Measurements from ENCODE around the gene ELOVL7.
"Not testable (repeated sequence)": the region's sequence is repeated elsewhere in the genome, so short reads cannot be mapped to it uniquely, and the experiment has no call there.

The ELOVL7 gene

GRCh38 chr5:60795424-60795950 is 48.6 kb downstream of the ELOVL7 start:
- DNase-seq (ENCODE audit: low read depth in 3 of 3), result not testable (repeated sequence)

- DNase-seq (ENCODE audit: low read depth in 3 of 3), result no peak
Observed at GRCh38 chr5:60794691-60795090, 49.4 kb downstream of the ELOVL7 start.

- no peak for DNase-seq (ENCODE audit: low read depth in 3 of 3)
Observed at GRCh38 chr5:60792438-60792837, 51.6 kb downstream of the ELOVL7 start.

DNA sequence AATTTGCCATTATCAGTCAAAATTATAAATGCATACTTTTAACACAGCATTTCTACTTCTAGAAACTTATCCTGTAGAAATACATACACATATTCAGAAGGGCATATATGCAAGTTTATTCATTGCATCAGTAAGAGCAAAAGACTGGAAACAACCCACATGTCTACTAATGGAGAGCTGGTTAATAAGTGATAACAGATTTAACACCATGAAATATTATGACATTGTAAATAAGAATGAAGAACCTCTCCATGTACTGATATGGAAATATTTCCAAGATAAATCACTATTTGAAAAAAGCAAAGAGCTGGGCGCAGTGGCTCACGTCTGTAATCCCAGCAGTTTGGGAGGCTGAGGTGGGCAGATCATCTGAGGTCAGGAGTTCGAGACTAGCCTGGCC is 54.5 kb downstream of the ELOVL7 start:
- no peak for DNase-seq (ENCODE audit: low read depth in 3 of 3)

DNA sequence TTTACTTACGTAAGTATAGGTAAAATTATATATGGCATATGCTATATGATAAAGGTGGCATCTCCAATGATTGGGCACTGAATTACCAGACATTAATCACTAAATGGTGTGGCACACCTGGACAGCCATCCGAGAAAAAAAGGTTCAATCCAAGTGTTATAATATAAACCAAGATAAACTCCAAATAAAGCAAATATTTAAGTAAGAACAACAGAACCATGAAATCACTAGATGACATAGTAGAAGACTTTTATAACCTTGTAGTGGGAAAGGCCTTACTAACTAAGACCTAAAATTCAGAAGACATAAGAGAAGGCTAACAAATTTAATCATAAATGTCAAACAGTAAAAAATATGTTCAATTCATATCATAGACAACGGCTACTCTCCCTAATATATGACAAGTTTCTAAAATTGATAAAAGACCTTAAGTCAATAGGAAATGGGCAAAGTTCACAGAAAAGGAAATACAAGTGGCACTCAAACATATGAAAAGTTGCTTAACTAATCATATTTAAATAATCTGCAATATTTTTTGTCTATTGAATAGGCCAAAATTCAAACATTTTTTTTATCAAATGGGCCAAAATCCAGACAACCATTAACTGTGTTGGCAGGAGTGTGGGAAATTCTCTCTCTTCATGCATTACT is 55.1 kb downstream of the ELOVL7 start:
- no peak for DNase-seq (ENCODE audit: low read depth in 3 of 3)

DNA sequence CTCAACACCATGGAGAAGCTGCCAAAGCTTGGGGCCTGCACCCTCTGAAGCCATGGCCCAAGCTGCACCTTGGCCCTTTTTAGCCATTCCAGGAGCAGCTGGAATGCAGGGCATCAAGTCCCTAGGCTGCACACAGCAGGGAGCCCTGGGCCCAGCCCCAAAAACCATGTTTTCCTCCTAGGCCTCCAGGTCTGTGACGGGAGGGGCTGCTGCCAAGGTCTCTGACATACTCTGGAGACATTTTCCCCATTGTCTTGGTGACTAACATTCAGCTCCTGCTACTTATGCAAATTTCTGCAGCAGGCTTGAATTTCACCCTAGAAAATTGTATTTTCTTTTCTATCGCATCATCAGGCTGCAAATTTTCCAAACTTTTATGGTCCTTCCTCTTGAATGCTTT is 64.6 kb downstream of the ELOVL7 start:
- DNase-seq (ENCODE audit: low read depth in 3 of 3), result no peak

DNA sequence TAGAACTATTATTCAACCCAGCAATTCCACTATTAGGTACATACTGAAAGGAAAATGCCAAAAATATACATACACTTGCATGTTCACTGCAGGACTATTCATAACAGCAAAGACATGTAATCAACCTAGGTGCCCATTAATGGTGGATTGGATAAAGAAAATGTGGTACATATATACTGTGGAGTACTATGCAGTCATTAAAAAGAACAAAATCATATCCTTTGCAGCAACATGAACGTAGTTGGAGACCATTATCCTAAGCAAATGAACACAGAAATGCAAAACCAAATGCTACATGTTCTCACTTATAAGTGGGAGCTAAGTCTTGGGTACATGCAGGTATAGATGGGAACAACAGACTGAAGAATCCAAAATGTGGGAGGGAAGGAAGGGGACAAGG is 67.7 kb downstream of the ELOVL7 start:
- no peak for DNase-seq (ENCODE audit: low read depth in 3 of 3)

GRCh38 chr5:60765019-60765709 is 78.9 kb downstream of the ELOVL7 start:
- no peak for DNase-seq (ENCODE audit: low read depth in 3 of 3)

- no peak for DNase-seq (ENCODE audit: low read depth in 3 of 3)
Observed at GRCh38 chr5:60763061-60763460, 81.0 kb downstream of the ELOVL7 start.

GRCh38 chr5:60754495-60754894 is 89.6 kb downstream of the ELOVL7 start:
- DNase-seq (ENCODE audit: low read depth in 3 of 3), result no peak

DNA sequence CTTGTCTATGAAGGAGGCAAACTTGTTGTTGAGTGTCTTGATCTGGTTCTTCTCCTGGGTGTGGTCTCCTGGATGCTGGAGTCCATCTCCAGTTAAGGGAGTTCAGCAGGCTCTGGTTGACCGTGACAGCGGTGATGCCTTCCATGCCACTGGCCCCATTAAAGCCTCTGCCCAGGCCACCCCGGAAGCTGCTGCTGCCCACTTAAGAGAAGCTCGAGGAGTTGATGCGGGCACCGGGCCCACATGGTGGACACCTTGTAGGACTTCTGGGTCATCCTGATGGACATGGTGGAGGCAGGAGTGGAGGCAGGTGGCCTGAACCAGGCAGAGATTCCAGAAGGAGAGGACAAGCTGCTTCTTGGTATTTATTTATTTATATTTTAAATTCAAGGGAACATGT is 99.4 kb downstream of the ELOVL7 start:
- DNase-seq (ENCODE audit: low read depth in 3 of 3), result no peak

GRCh38 chr5:60743511-60744314 is 100.4 kb downstream of the ELOVL7 start:
- DNase-seq (ENCODE audit: low read depth in 3 of 3), result no peak

DNA sequence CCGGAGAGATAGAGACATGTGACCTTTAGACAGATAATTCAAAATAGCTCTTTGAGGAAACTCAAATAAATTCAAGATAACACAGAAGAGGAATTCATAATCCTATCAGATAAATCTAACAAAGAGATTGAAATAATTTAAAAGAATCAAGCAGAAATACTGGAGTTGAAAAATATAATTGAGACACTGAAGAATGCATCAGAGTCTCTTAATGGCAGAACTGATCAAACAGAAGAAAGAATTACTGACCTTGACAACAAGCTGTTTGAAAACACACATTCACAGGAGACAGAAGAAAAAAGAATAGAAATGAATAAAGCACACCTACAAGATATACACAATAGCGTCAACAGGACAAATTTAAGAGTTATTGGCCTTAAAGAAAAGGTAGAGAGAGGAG is 103.7 kb downstream of the ELOVL7 start:
- no peak for DNase-seq (ENCODE audit: low read depth in 3 of 3)

GRCh38 chr5:60738933-60739332 is 105.1 kb downstream of the ELOVL7 start:
- no peak for DNase-seq (ENCODE audit: low read depth in 3 of 3)

DNA sequence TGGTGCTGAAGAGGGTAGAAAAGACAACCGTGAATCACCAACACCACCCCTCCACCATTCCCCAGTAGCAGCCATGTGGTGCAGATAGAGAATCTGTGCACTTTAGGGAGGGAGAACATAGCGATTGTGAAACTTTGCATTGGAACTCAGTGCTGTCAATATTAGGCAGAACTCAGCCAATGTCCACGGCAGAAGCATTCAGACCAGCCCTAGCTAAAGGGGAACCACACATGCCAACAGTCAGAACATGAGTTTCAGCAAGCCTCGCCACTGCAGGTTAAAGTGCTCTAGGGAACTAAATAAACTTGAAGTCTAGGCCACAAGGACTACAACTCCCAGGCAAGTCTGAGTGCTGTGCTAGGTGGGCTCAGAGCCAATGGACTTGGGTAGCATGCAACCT is 105.6 kb downstream of the ELOVL7 start:
- DNase-seq (ENCODE audit: low read depth in 3 of 3), result no peak

DNA sequence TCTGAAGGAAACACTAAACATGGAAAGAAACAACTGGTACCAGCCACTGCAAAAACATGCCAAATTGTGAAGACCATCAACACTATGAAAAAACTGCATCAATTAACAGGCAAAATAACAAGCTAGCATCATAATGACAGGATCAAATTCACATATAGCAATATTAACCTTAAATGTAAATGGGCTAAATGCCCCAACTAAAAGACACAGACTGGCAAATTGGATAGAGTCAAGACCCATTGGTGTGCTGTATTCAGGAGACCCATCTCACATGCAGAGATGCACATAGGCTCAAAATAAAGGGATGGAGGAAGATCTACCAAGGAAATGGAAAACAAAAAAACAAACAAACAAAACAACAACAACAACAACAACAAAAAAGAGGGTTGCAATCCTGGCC is 113.2 kb downstream of the ELOVL7 start:
- not testable (repeated sequence) for DNase-seq (ENCODE audit: low read depth in 3 of 3)

GRCh38 chr5:60727033-60727679 is 116.9 kb downstream of the ELOVL7 start:
- DNase-seq (ENCODE audit: low read depth in 3 of 3), result no peak

- DNase-seq (ENCODE audit: low read depth in 3 of 3), result no peak
Observed at GRCh38 chr5:60724126-60724525, 119.9 kb downstream of the ELOVL7 start.

GRCh38 chr5:60722416-60722815 is 121.7 kb downstream of the ELOVL7 start:
- DNase-seq (ENCODE audit: low read depth in 3 of 3), result no peak

GRCh38 chr5:60719329-60719728 is 124.7 kb downstream of the ELOVL7 start:
- DNase-seq (ENCODE audit: low read depth in 3 of 3), result no peak

DNA sequence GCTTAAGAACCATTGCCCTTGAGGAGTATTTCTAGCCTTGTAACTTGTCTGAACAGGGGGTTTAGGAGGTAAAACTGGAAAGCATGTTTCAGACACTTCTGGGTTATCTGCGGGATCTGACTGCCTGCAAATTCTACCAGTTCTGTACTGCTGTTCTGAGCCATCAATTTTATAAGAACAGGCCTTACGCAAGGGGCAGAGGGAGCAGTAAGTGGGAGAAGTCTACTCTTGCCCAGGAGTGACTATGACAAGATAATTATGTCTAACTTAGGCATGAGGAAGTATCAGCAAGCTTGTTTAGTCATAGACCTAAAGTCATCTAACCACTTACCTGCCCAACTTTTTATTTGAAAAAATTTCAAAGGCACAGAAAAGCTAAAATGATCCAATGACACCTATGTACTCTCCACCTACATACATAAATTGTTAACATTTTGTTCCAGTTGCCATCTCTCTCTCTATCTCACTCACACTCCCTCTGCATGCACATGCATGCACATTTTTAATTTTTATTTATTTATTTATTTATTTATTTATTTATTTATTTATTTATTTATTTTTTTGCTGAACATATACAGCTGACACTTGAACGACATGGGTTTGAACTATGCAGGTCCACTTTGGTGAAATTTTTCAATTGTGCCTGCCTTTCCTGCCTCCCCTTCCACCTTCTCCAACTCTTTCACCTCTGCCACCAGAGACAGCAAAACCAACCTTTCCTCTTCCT is 125.7 kb downstream of the ELOVL7 start:
- no peak for DNase-seq (ENCODE audit: low read depth in 3 of 3)
